ENCODE data around the gene NCOA1.

DNA sequence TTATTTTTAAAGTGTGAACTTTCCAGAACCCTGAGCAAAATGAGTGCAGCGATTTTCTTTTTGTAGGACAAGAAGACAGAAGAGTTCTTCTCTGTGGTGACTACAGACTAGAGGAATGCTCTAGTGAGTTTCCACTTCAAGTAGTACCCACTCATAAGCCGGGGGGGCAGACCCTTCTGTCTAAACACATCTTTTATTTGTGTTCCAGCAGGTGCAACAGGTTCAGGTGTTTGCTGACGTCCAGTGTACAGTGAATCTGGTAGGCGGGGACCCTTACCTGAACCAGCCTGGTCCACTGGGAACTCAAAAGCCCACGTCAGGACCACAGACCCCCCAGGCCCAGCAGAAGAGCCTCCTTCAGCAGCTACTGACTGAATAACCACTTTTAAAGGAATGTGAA, 277.0 kb downstream of the NCOA1 start:
- no peak for TF ChIP-seq CTCF (conservative IDR thresholded peaks at IDR 0.05; ENCODE audit: low read length)
- TF ChIP-seq EZH2phosphoT487 (IDR thresholded peaks at IDR 0.05; ENCODE audit: borderline replicate concordance, low read depth, low read length), result no peak

Data from OCI-LY7 (cell line).